ENCODE measurements around the gene TRIM66. TPM values are rescaled to one million over a fixed set of nuclear protein-coding genes. Genes with fewer than 3 reads are reported as not detected.

The TRIM66 gene
- total RNA-seq, 1 experiment from 2014 or later: 2.1 TPM

- Histone ChIP-seq H4K91ac (ENCODE audit: insufficient read length, low read depth, low read length) (no peak overlapping the region), H3K9me3 (ENCODE audit: control insufficient read depth, low read depth, low read length) (no peaks in the 10 kb centered on the region), H2BK15ac (ENCODE audit: low read depth, low read length) (no peak overlapping the region), H2AK5ac (ENCODE audit: insufficient read length, low read length) (no peak overlapping the region), H3K79me1 (ENCODE audit: insufficient read depth, low read depth, low read length, poor library complexity, severe bottlenecking) (no peaks in the 10 kb centered on the region), H3K4me2 (ENCODE audit: insufficient read depth, insufficient read length, low read length) (no peak overlapping the region), H3K23me2 (ENCODE audit: insufficient read length, low read depth, low read length, poor library complexity, severe bottlenecking) (no peaks in the 10 kb centered on the region), H4K8ac (replicated peaks; ENCODE audit: insufficient read length, low read depth, low read length) (no peak overlapping the region), H3K23ac (ENCODE audit: insufficient read length, low read depth, low read length) (no peak overlapping the region), H2BK5ac (ENCODE audit: insufficient read length, low read length) (no peak overlapping the region), H3K27ac (ENCODE audit: insufficient read length, low read depth, low read length) (no peak overlapping the region), H4K5ac (ENCODE audit: insufficient read length, low read depth, low read length) (no peak overlapping the region), H3K79me2 (ENCODE audit: insufficient read depth, low read length) (no peaks in the 10 kb centered on the region), H3K27me3 (ENCODE audit: insufficient read depth, low read length) (no peaks in the 10 kb centered on the region), H3K18ac (ENCODE audit: insufficient read length, low read depth, low read length) (no peak overlapping the region), H2BK12ac (ENCODE audit: insufficient read length, low read depth, low read length) (no peak overlapping the region), H3K9ac (ENCODE audit: extremely low read depth, insufficient read length, low read length) (no peak overlapping the region), H4K20me1 (ENCODE audit: control insufficient read depth, insufficient read depth, insufficient read length) (no peaks in the 10 kb centered on the region), H2AFZ (ENCODE audit: low read length) (no peak overlapping the region), H3K14ac (ENCODE audit: insufficient read depth, low read length) (no peak overlapping the region), H3K4ac (ENCODE audit: low read depth, low read length) (no peak overlapping the region), H2BK20ac (ENCODE audit: low read depth, low read length, poor library complexity, severe bottlenecking) (no peak overlapping the region), H3K4me1 (ENCODE audit: insufficient read depth, low read length) (no peaks in the 10 kb centered on the region; the same call in 1 of the 2 replicates), H3T11ph (ENCODE audit: low read length) (no peak overlapping the region), H3K56ac (ENCODE audit: insufficient read length, low read depth, low read length) (no peak overlapping the region), H2BK120ac (ENCODE audit: low read depth, low read length, poor library complexity, severe bottlenecking) (no peak overlapping the region)
- no peak overlapping the region for H3K4me3 Mint-ChIP-seq
- H3K27me3 Mint-ChIP-seq (ENCODE audit: low read depth): no peaks in the 10 kb centered on the region; the same call in none of the 2 replicates
- no peaks in the 10 kb centered on the region for H3K9me3 Mint-ChIP-seq
- DNase-seq: no peak
- peaks cover 0 to 3% (median 3%) of the 10 kb centered on the region in 3 experiments; a peak in 4 of 7 replicates for H3K36me3 Mint-ChIP-seq (ENCODE audit: insufficient read depth in 1 of 3, low read depth in 3 of 3)
- TF ChIP-seq, protein P1, sequence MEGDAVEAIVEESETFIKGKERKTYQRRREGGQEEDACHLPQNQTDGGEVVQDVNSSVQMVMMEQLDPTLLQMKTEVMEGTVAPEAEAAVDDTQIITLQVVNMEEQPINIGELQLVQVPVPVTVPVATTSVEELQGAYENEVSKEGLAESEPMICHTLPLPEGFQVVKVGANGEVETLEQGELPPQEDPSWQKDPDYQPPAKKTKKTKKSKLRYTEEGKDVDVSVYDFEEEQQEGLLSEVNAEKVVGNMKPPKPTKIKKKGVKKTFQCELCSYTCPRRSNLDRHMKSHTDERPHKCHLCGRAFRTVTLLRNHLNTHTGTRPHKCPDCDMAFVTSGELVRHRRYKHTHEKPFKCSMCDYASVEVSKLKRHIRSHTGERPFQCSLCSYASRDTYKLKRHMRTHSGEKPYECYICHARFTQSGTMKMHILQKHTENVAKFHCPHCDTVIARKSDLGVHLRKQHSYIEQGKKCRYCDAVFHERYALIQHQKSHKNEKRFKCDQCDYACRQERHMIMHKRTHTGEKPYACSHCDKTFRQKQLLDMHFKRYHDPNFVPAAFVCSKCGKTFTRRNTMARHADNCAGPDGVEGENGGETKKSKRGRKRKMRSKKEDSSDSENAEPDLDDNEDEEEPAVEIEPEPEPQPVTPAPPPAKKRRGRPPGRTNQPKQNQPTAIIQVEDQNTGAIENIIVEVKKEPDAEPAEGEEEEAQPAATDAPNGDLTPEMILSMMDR (conservative IDR thresholded peaks at IDR 0.05): no peak
- WGBS (ENCODE audit: extremely low coverage, insufficient read length, low lambda C conversion rate): no CpG with 5 or more reads among the region's 3 CpGs
- H3K4me1 Mint-ChIP-seq: peaks cover 55 to 56% of the 10 kb centered on the region in 2 experiments
- peak overlapping the region; percentile 16 to 92 (median 54); a peak in 4 of 7 replicates for H3K27ac Mint-ChIP-seq
Measured at GRCh38 chr11:8722809-8723208, 40.3 kb upstream of the TRIM66 start.
